DND-41 (cell line): ENCODE data around the gene CDH23.

Source experiments
- CTCF ChIP-seq: IDR thresholded peaks from 2 replicates; pipeline ENCODE4 v1.5.1; 2012; ENCODE audit warnings: borderline replicate concordance, low read length, moderate library complexity, mild to moderate bottlenecking; ENCODE audit not compliant: poor library complexity, severe bottlenecking; ENCODE audit errors: extremely low read depth
- EZH2 ChIP-seq: IDR thresholded peaks from 3 replicates; pipeline ENCODE4 v1.6.1; 2012; ENCODE audit warnings: borderline replicate concordance, low read depth, mild to moderate bottlenecking, moderate library complexity, low read length, inconsistent platforms; ENCODE audit not compliant: severe bottlenecking

DNA sequence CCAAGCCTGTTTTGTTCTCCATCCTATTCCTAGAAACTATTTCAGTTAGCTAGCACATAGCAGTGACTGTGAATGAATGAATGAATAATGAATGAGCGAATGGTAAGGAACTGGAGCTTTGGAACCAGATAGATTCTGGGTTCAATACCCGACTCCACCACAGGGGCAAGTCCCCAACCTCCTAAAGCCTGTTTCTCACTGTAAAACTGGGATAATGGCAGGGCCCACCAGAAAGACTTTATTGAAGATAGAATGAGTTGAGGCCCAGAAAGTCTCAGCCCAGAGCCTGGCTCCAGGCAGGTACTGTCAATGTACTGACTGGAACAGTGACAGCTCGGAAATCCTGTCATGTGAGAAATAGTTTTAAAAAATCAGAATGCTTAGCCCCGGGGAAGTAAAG is 1.1 kb upstream of the CDH23 start:
- TF ChIP-seq CTCF = no peak
- TF ChIP-seq EZH2 = no peak
